ACC112 (cell line): ENCODE measurements around the gene CABP2.
"Not testable (repeated sequence)": the region's sequence is repeated elsewhere in the genome, so short reads cannot be mapped to it uniquely, and the experiment has no call there.

Experiments
- H2AFZ ChIP-seq: fragments of 200-600 bp; sonication (generic); one replicate; pipeline ENCODE4 v1.6.0; 2017; ENCODE audit warnings: antibody characterized with exemption, low read length; ENCODE audit not compliant: unreplicated experiment
- H3K27ac ChIP-seq: fragments of 200-600 bp; sonication (generic); 2 replicates; pipeline ENCODE4 v1.5.1; 2014; ENCODE audit warnings: low read depth, mild to moderate bottlenecking, antibody characterized with exemption, low read length, moderate library complexity
- H3K27me3 ChIP-seq: fragments of 200-600 bp; sonication (generic); 2 replicates; pipeline ENCODE4 v1.6.1; 2014; ENCODE audit warnings: mild to moderate bottlenecking, antibody characterized with exemption, low read length, moderate library complexity, mixed read lengths; ENCODE audit not compliant: insufficient read depth
- H3K36me3 ChIP-seq: fragments of 200-600 bp; sonication (generic); 2 replicates; pipeline ENCODE4 v1.6.1; 2016; ENCODE audit warnings: mild to moderate bottlenecking, antibody characterized with exemption, low read length, moderate library complexity, mixed read lengths; ENCODE audit not compliant: insufficient read depth
- H3K4me1 ChIP-seq: fragments of 200-600 bp; sonication (generic); one replicate; pipeline ENCODE4 v1.6.1; 2016; ENCODE audit warnings: low read length, mixed read lengths; ENCODE audit not compliant: insufficient read depth, unreplicated experiment, control insufficient read depth
- H3K4me3 ChIP-seq: fragments of 200-600 bp; sonication (generic); 2 replicates; pipeline ENCODE4 v1.5.1; 2014; ENCODE audit warnings: mild to moderate bottlenecking, low read depth, low read length
- H3K79me2 ChIP-seq: fragments of 200-600 bp; sonication (generic); one replicate; pipeline ENCODE4 v1.6.0; 2016; ENCODE audit warnings: low read length; ENCODE audit not compliant: control insufficient read depth, unreplicated experiment, insufficient read depth

Gene CABP2

DNA sequence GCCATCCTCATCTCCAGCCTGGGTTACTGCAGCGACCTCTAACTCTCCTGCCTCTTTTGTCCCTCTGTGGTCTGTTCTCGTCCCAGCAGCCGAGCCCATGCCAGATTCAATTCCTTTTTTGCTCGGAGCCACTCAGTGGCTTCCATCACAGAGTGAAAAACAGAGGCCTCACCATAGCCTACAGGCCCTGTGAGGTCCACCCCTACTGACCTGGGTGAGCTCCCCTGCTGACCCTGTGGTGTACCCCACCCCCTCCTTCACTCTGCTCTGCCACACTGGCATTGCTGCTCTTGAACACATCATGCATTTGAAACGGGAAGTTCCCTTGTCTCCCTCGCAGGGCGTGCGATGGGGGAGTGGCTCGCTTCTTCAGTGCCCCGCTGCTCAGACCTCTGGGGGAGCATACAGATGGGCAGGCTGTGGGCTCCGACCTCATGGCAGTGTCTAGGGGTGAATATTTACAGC, 38.4 kb downstream of the CABP2 start:
- Histone ChIP-seq H3K36me3 (no peaks in the 10 kb centered on the region), H3K79me2 (peaks cover 14% of the 10 kb centered on the region), H3K27ac (no peak overlapping the region), H3K4me1 (peaks cover 6% of the 10 kb centered on the region), H2AFZ (no peak overlapping the region), H3K4me3 (no peak overlapping the region), H3K27me3 (no peaks in the 10 kb centered on the region)

DNA sequence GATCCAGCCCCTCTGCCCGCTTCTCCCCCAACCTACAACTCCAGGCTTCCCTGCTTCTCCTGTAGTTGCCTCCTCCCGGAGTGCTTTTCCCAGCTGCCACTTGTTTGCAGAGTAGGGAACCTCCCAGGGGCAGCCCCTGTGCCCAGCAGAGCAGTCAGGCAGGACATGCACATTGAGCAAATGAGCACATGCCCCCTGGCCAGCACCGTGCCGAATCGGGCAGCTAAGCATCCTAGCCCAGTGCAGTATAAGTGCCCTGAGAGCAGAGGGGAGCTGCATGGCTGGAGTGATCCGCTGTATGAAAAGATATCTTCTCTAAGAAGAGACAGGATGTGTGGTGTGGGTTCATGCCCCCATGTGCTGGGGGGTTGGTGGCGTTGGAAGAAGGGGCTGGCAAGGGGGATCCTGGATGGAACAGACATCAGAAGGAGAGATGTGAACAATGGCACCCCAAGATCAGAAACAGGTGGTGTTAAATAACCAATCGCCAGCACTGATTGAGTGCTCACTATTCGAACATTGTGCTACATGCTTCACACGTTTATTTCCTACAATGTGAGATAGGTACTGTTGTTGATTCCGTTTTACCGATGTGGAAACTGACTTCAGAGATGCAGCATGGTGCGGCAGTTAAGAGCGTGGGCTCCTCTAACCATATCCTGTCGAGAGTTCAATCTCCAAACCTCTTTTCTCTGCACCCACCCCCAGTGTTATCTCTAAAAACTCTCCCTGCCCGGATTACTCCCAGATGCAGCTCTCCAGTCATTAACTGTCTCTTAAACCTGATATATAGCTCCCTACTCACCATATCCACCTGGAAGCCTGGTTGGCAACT, 39.2 kb downstream of the CABP2 start:
- H3K27ac ChIP-seq: no peak overlapping the region

DNA sequence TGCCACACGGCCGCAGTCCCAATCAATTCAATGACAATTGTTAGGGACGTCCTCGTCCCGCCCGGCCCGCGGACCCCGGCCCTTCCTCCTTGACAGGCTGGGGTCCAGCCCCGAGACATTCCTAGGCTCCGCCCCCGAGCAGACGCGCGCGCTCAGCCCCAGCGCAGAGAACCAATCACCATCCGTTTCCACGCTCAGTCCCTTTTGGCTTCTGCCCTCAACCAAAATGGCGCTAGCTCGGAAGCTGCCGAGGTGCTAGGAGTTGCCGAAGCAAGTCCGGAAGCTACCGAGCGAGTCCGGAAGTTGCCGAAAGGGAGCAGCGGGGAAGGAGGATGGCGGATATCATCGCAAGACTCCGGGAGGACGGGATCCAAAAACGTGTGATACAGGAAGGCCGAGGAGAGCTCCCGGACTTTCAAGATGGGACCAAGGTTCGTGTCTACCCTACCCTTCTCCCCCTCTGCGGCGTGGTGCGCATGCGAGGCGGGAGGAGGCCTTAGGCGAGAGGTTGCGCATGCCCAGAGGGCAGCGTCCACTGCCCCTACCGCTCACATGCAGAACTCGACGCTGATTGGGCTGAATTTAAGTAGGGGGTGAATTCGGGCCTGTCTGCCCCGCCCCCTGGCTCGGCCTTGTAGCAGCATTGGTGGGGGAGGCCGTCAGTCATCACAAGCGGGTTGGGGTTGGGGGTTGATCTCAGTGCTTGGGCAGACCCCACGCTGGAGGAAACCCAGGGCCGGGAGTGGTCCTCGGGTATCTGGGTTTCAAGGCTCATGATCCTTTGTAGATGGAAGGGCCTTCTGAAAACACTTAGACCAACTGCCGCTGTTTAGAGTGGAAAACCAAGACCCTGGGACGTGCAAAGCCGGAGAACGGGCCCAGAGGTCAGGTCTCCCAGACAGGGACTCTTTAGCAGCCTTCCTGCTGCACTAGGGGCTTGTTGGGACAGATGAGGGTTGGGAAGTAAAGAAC, 40.1 kb downstream of the CABP2 start, which contains the start of gene AIP:
Gene AIP, plus strand, starts transcription at position 200 of the 972 bp plus-strand sequence. Its CDS starts 133 bp downstream, at position 333.
- Histone ChIP-seq H3K79me2 (peaks cover 14% of the 10 kb centered on the region), H3K27me3 (no peaks in the 10 kb centered on the region), H3K27ac (peak within 1 kb of the TSS; percentile 73), H3K36me3 (no peaks in the 10 kb centered on the region), H3K4me3 (peak within 1 kb of the TSS; percentile 81), H2AFZ (peak within 1 kb of the TSS; percentile 88), H3K4me1 (peaks cover 6% of the 10 kb centered on the region)

More for the DNA sequence above, 39.2 kb downstream of the CABP2 start:
- Histone ChIP-seq H3K36me3 (no peaks in the 10 kb centered on the region), H3K79me2 (peaks cover 14% of the 10 kb centered on the region), H3K27me3 (no peaks in the 10 kb centered on the region), H2AFZ (no peak overlapping the region), H3K4me3 (peak overlapping the region; percentile 81), H3K4me1 (peaks cover 6% of the 10 kb centered on the region)

DNA sequence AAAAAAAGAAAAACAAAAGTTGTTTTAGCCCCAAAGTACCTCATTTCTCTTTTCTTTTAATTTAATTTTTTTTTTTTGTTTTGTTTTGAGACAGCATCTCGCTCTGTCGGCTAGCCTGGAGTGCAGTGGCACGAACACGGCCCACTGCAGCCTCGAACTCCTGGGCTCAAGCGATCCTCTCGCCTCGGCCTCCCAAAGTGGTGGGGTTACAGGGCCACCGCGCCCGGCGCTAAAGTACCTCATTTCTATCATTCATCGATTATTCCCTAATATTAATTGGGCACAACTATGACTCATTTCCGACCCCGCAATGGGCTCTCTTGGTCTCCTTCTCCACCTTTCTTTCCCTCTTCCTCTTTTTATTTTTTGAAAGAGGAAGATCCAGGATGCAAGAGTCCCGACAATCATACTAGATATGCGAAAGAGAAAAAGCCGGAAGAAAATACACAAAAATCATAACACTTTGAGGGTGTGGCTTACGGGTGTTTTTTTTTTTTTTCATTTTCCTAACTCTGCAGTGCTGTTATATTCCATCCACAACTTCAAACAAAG, 40.9 kb downstream of the CABP2 start:
- H3K79me2 ChIP-seq: peaks cover 14% of the 10 kb centered on the region
- H2AFZ ChIP-seq: peak overlapping the region; percentile 88
- H3K27ac ChIP-seq: peak overlapping the region; percentile 73
- peak overlapping the region; percentile 81 for H3K4me3 ChIP-seq
- H3K4me1 ChIP-seq: peaks cover 6% of the 10 kb centered on the region
- no peaks in the 10 kb centered on the region for H3K36me3 ChIP-seq
- H3K27me3 ChIP-seq: no peaks in the 10 kb centered on the region

DNA sequence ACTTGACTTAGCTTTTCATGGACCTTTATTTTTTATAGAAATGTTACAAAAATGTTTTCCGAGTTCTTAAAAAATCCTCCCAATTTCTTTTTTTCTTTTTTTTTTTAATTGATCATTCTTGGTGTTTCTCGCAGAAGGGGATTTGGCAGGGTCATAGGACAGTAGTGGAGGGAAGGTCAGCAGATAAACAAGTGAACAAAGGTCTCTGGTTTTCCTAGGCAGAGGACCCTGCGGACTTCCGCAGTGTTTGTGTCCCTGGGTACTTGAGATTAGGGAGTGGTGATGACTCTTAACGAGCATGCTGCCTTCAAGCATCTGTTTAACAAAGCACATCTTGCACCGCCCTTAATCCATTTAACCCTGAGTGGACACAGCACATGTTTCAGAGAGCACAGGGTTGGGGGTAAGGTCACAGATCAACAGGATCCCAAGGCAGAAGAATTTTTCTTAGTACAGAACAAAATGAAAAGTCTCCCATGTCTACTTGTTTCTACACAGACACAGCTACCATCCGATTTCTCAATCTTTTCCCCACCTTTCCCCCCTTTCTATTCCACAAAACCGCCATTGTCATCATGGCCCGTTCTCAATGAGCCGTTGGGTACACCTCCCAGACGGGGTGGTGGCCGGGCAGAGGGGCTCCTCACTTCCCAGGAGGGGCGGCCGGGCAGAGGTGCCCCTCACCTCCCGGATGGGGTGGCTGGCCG, 45.7 kb downstream of the CABP2 start:
- not testable (repeated sequence) for H3K4me1 ChIP-seq, H2AFZ ChIP-seq, H3K27me3 ChIP-seq, H3K79me2 ChIP-seq, H3K4me3 ChIP-seq, H3K27ac ChIP-seq, H3K36me3 ChIP-seq

DNA sequence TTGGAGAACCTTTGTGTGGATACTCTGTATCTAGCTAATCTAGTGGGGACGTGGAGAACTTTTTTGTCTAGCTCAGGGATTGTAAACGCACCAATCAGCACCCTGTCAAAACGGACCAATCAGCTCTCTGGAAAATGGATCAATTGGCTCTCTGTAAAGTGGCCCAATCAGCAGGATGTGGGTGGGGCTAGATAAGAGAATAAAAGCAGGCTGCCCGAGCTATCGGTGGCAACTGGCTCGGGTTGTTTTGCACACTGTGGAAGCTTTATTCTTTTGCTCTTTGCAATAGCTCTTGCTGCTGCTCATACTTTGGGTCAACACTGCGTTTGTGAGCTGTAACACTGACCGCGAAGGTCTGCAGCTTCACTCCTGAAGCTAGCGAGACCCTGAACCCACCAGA, 46.6 kb downstream of the CABP2 start:
- H3K4me1 ChIP-seq, H3K36me3 ChIP-seq, H3K4me3 ChIP-seq, H2AFZ ChIP-seq, H3K27ac ChIP-seq, H3K79me2 ChIP-seq, H3K27me3 ChIP-seq: not testable (repeated sequence)

DNA sequence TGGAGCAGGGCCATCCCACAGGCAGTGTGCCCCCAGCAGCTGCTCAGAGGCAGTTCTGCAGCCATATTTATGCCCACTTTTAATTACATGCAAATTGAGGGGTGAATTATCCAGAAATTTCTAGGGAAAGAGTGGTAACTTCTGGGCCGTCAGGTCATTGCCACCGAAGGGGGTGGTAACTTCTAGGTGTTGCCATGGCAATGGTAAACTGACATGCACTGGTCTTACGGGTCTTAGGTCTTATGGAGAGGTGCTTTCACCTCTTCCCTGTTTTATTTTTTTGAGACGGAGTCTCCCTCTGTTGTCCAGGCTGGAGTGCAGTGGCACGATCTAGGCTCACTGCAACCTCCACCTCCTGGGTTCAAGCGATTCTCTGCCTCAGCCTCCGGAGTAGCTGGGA, 50.4 kb downstream of the CABP2 start:
- no peak overlapping the region for H3K4me3 ChIP-seq
- H3K36me3 ChIP-seq: no peaks in the 10 kb centered on the region
- peaks cover 5% of the 10 kb centered on the region for H3K4me1 ChIP-seq
- no peak overlapping the region for H2AFZ ChIP-seq
- H3K79me2 ChIP-seq: peaks cover 2% of the 10 kb centered on the region
- no peaks in the 10 kb centered on the region for H3K27me3 ChIP-seq
- no peak overlapping the region for H3K27ac ChIP-seq

DNA sequence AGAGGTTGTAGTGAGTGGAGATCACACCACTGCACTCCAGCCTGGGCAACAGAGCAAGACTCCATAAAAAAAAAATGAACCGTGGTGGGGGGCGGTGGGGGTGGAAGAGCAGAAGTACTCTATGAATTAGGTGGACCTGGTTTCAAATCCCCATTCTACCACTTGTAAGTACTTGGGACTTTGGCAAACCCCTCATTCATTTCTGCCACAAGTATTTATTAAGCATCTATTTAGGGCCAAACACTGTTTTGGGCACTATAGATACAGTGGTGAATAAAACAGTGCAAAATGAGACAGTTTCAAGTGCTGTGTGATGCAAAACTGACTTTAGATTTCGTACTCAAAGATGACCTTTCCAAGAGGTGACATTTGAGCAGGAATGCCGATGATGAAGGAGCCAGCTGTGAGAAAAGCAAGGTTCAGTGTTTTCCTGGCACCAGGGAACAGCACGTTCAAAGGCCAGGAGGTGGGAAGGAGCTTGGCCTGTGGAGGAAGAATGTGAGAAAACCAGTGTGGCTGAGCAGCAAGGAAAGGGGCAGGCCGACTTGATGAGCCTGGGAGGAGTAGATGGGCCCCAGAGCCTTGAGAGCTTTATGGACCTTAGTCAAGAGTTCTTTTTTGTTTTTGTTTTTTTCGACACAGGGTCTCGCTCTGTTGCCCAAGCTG, 52.8 kb downstream of the CABP2 start:
- peaks cover 9% of the 10 kb centered on the region for H3K4me1 ChIP-seq
- H2AFZ ChIP-seq: no peak overlapping the region
- no peak overlapping the region for H3K27ac ChIP-seq
- peaks cover 6% of the 10 kb centered on the region for H3K79me2 ChIP-seq
- H3K4me3 ChIP-seq: no peak overlapping the region
- no peaks in the 10 kb centered on the region for H3K36me3 ChIP-seq
- H3K27me3 ChIP-seq: no peaks in the 10 kb centered on the region

DNA sequence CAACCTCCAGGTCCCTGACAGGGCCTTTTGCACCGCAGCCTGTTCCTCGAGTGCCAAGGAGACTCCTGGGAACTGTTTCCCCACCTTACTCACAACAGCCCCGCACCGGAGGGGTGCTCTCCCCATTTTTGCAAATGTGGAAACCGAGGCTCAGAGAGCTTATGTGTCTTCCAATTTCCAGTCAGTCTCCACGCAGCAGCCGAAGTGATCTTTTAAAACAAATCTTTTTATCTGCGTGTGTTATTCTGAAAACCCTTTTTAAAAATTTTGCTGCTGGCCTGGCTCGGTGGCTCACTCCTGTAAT, 53.8 kb downstream of the CABP2 start:
- peaks cover 6% of the 10 kb centered on the region for H3K79me2 ChIP-seq
- H3K4me3 ChIP-seq: peak overlapping the region; percentile 90
- no peak overlapping the region for H3K27ac ChIP-seq
- no peaks in the 10 kb centered on the region for H3K36me3 ChIP-seq
- H3K4me1 ChIP-seq: peaks cover 9% of the 10 kb centered on the region
- no peaks in the 10 kb centered on the region for H3K27me3 ChIP-seq
- peak overlapping the region; percentile 94 for H2AFZ ChIP-seq
